Measurements from ENCODE around the gene ARHGEF11.

DNA sequence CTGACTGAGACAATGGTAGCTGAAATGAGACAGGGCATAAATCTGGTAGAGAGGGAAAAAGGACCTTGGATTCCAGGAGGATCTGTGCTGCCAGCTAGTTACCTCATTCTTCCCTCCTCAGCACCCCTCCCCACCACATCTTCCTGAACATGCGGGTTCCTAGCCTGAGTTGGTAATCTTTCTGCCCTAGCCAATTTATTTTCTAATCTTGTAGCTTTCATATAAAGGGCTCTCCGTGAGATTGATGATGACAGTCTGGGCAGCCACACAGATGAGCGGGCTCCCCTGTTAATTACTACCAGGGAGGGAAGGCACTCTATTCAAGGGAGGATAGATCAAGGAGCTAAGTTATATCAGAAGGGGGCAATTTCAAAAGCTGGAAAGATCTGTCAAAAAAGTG is 20.2 kb downstream of the ARHGEF11 start:
- TF ChIP-seq, protein P1, sequence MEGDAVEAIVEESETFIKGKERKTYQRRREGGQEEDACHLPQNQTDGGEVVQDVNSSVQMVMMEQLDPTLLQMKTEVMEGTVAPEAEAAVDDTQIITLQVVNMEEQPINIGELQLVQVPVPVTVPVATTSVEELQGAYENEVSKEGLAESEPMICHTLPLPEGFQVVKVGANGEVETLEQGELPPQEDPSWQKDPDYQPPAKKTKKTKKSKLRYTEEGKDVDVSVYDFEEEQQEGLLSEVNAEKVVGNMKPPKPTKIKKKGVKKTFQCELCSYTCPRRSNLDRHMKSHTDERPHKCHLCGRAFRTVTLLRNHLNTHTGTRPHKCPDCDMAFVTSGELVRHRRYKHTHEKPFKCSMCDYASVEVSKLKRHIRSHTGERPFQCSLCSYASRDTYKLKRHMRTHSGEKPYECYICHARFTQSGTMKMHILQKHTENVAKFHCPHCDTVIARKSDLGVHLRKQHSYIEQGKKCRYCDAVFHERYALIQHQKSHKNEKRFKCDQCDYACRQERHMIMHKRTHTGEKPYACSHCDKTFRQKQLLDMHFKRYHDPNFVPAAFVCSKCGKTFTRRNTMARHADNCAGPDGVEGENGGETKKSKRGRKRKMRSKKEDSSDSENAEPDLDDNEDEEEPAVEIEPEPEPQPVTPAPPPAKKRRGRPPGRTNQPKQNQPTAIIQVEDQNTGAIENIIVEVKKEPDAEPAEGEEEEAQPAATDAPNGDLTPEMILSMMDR (IDR thresholded peaks at IDR 0.05; ENCODE audit: low read depth, low read length, poor library complexity, severe bottlenecking): no peak
- no peak for TF ChIP-seq EZH2phosphoT487 (IDR thresholded peaks at IDR 0.05; ENCODE audit: borderline replicate concordance, low read length)

All from DOHH2 (cell line).